GM23338 (cell line): Measurements from ENCODE around the gene ANKS1B. TPM values are rescaled to one million over a fixed set of nuclear protein-coding genes. Genes with fewer than 3 reads are reported as not detected.
A peak's percentile ranks its signal among the peaks of the same experiment; 100 is the strongest.

Experiments
- ATAC-seq: fragments of 200-7000 bp; cut with Tn5 transposase; 3 replicates; pipeline ENCODE4 v1.9.1; 2020
- DNase-seq: peaks from one replicate; pipeline ENCODE4 v3.0.0-alpha.2; 2015; ENCODE audit warnings: low spot score
- H2AFZ ChIP-seq: fragments of 200-600 bp; sonication (generic); 2 replicates; pipeline ENCODE4 v1.8.0; 2016; ENCODE audit warnings: antibody characterized with exemption, mild to moderate bottlenecking, moderate library complexity
- H3F3A ChIP-seq: fragments of 200-600 bp; sonication (generic); replicated peaks from 2 replicates; pipeline ENCODE4 v1.8.0; 2017; ENCODE audit warnings: antibody characterized with exemption, mixed run types, low read depth
- H3K27ac ChIP-seq: fragments of 200-600 bp; sonication (generic); 2 replicates; pipeline ENCODE4 v1.6.1; 2016; ENCODE audit warnings: low read depth
- H3K27me3 ChIP-seq: fragments of 200-600 bp; sonication (generic); 2 replicates; pipeline ENCODE4 v1.8.0; 2016; ENCODE audit warnings: mild to moderate bottlenecking, mixed run types, moderate library complexity; ENCODE audit not compliant: insufficient read depth
- H3K36me3 ChIP-seq: fragments of 200-600 bp; sonication (generic); 2 replicates; pipeline ENCODE4 v1.8.0; 2016; ENCODE audit warnings: mild to moderate bottlenecking; ENCODE audit not compliant: insufficient read depth
- H3K4me1 ChIP-seq: fragments of 200-600 bp; sonication (generic); 2 replicates; pipeline ENCODE4 v1.8.0; 2016; ENCODE audit warnings: mild to moderate bottlenecking, moderate library complexity; ENCODE audit not compliant: insufficient read depth
- H3K4me2 ChIP-seq: fragments of 200-600 bp; sonication (generic); 2 replicates; pipeline ENCODE4 v1.7.1; 2017; ENCODE audit warnings: mixed run types
- H3K4me3 ChIP-seq: fragments of 200-600 bp; sonication (generic); 2 replicates; pipeline ENCODE4 v1.6.1; 2016; ENCODE audit warnings: mixed run types
- H3K79me2 ChIP-seq: fragments of 200-600 bp; sonication (generic); replicated peaks from 2 replicates; pipeline ENCODE4 v1.8.0; 2017; ENCODE audit warnings: mild to moderate bottlenecking; ENCODE audit not compliant: insufficient read depth
- H3K9me2 ChIP-seq: fragments of 200-600 bp; sonication (generic); 2 replicates; pipeline ENCODE4 v1.8.0; 2017; ENCODE audit not compliant: insufficient read depth
- H4K20me1 ChIP-seq: fragments of 200-600 bp; sonication (generic); replicated peaks from 2 replicates; pipeline ENCODE4 v1.8.0; 2017; ENCODE audit warnings: mild to moderate bottlenecking; ENCODE audit not compliant: insufficient read depth
- H3K27ac Mint-ChIP-seq: 2 replicates; pipeline ENCODE4 v1.8.0; 2020; ENCODE audit warnings: inconsistent platforms, mild to moderate bottlenecking, moderate library complexity, mixed read lengths
- H3K27me3 Mint-ChIP-seq: 3 replicates; pipeline ENCODE4 v1.8.0; 2022; ENCODE audit warnings: low read depth, mild to moderate bottlenecking, moderate library complexity, mixed read lengths, inconsistent platforms; ENCODE audit not compliant: insufficient read depth, poor library complexity
- H3K36me3 Mint-ChIP-seq: 3 replicates; pipeline ENCODE4 v1.8.0; 2021; ENCODE audit warnings: low read depth, mild to moderate bottlenecking, inconsistent platforms, moderate library complexity, mixed read lengths
- H3K4me1 Mint-ChIP-seq: 3 replicates; pipeline ENCODE4 v1.8.0; 2020; ENCODE audit warnings: mild to moderate bottlenecking, inconsistent platforms, mixed read lengths
- H3K4me3 Mint-ChIP-seq: 3 replicates; pipeline ENCODE4 v1.8.0; 2021; ENCODE audit warnings: moderate library complexity, mild to moderate bottlenecking, inconsistent platforms, mixed read lengths
- H3K9me3 Mint-ChIP-seq: 3 replicates; pipeline ENCODE4 v1.8.0; 2020; ENCODE audit warnings: moderate library complexity, mild to moderate bottlenecking, inconsistent platforms, mixed read lengths
- JUNB ChIP-seq: IDR thresholded peaks from one replicate; pipeline ENCODE4 v1.6.1; 2016; ENCODE audit warnings: antibody characterized with exemption; ENCODE audit not compliant: unreplicated experiment
- POLR2AphosphoS5 ChIP-seq: IDR thresholded peaks from 2 replicates; pipeline ENCODE4 v1.6.1; 2016; ENCODE audit warnings: antibody characterized with exemption, low read depth
- polyA plus RNA-seq: library from polyadenylated mRNA; unstranded; fragments of >200 nt; fragmentation: Nextera tagmentation; extraction: Ambion mirVana; gene quantifications from 2 replicates; pipeline ENCODE4 v1.2.1, GENCODE V29; 2016
- total RNA-seq: library from RNA; depleted of rRNA; stranded (reverse); fragments of >200 nt; shearing (Covaris generic); gene quantifications from 2 replicates; pipeline ENCODE4 v1.2.3, GENCODE V29; 2014
- TF ChIP-seq, protein P1 (sequence below), 2 experiments: fragments of 200-600 bp in 1 of 2; sonication (generic) in 1 of 2; conservative IDR thresholded peaks; 2 replicates each; pipeline versions ENCODE4 v1.5.1 to v1.6.1; 2016 to 2017; ENCODE audit warnings: antibody characterized with exemption in 2 of 2, low read depth in 2 of 2, mild to moderate bottlenecking in 2 of 2, moderate library complexity in 1 of 2
- TF ChIP-seq, protein P2 (sequence below): IDR thresholded peaks from 2 replicates; pipeline ENCODE4 v1.6.1; 2016; ENCODE audit warnings: antibody characterized with exemption
- TF ChIP-seq, protein P3 (sequence below): fragments of 250-450 bp; sonication (Bioruptor Pico); IDR thresholded peaks from 2 replicates; pipeline ENCODE4 v1.5.0; 2020; ENCODE audit warnings: mild to moderate bottlenecking, moderate library complexity

Gene ANKS1B
- total and polyA plus RNA-seq, 2 experiments from 2014 or later: 4.3 to 5.8 TPM

DNA sequence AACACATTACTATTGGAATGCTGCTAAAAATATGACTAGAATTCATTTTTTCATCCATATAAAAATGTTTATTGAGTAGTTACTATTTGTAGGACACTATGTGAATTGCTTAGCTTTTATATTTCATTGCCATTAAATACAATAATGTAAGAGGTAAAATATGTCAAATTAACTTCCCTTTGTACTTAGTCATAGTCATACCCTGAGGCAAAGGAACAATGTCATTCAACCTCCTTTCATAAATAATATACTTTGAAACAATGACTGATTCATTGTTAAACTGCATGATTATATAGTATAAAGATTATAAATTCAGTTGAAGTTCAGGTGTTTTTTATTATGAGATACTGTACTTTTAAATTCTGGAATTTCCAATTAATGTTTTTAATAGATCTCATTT is 232.0 kb downstream of the ANKS1B start:
- TF ChIP-seq POLR2AphosphoS5 (no peak), JUNB (no peak)
- Histone ChIP-seq H3K4me1 (no peaks in the 10 kb centered on the region), H3K4me3 (no peak overlapping the region), H4K20me1 (no peaks in the 10 kb centered on the region), H3F3A (no peaks in the 10 kb centered on the region), H3K4me2 (no peak overlapping the region), H3K79me2 (no peaks in the 10 kb centered on the region), H3K9me2 (no peaks in the 10 kb centered on the region), H2AFZ (no peak overlapping the region), H3K27ac (no peak overlapping the region), H3K36me3 (no peaks in the 10 kb centered on the region), H3K27me3 (no peaks in the 10 kb centered on the region)
- Mint-ChIP-seq H3K9me3 (no peaks in the 10 kb centered on the region), H3K27ac (no peak overlapping the region), H3K4me1 (no peaks in the 10 kb centered on the region), H3K27me3 (peaks cover 2% of the 10 kb centered on the region), H3K4me3 (no peak overlapping the region), H3K36me3 (no peaks in the 10 kb centered on the region)
- DNase-seq (no peak), ATAC-seq (no peak)

DNA sequence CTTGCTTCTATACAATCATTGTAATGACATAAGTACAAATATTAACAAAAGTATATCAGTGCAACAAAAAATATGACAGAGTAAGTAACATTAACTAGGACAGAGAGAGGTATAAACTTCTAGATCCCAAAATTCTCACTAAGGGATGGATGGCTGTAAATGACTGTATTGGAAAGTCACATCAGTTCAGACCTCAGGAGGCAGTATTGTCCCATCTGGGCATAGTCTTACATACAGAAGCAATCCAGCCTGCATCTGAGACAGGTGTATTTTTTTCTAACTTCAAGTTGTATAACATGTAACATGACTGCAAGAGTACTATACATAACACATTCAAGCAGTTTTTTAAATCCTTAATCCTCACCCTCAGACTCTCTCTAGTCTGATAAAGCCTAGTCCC is 238.2 kb downstream of the ANKS1B start:
- Histone ChIP-seq H3K4me3 (no peak overlapping the region), H3K4me1 (no peaks in the 10 kb centered on the region), H4K20me1 (no peaks in the 10 kb centered on the region), H3K27me3 (no peaks in the 10 kb centered on the region), H3K9me2 (no peaks in the 10 kb centered on the region), H3K36me3 (no peaks in the 10 kb centered on the region), H3K4me2 (no peak overlapping the region), H2AFZ (no peak overlapping the region), H3F3A (no peaks in the 10 kb centered on the region), H3K27ac (no peak overlapping the region), H3K79me2 (no peaks in the 10 kb centered on the region)
- no peaks in the 10 kb centered on the region for H3K4me1 Mint-ChIP-seq
- ATAC-seq: peak; percentile 64
- TF ChIP-seq, protein P1, sequence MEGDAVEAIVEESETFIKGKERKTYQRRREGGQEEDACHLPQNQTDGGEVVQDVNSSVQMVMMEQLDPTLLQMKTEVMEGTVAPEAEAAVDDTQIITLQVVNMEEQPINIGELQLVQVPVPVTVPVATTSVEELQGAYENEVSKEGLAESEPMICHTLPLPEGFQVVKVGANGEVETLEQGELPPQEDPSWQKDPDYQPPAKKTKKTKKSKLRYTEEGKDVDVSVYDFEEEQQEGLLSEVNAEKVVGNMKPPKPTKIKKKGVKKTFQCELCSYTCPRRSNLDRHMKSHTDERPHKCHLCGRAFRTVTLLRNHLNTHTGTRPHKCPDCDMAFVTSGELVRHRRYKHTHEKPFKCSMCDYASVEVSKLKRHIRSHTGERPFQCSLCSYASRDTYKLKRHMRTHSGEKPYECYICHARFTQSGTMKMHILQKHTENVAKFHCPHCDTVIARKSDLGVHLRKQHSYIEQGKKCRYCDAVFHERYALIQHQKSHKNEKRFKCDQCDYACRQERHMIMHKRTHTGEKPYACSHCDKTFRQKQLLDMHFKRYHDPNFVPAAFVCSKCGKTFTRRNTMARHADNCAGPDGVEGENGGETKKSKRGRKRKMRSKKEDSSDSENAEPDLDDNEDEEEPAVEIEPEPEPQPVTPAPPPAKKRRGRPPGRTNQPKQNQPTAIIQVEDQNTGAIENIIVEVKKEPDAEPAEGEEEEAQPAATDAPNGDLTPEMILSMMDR (conservative IDR thresholded peaks at IDR 0.05; ENCODE audit: low read depth in 2 of 2): peak; percentile 40 to 58
- TF ChIP-seq, protein P2, sequence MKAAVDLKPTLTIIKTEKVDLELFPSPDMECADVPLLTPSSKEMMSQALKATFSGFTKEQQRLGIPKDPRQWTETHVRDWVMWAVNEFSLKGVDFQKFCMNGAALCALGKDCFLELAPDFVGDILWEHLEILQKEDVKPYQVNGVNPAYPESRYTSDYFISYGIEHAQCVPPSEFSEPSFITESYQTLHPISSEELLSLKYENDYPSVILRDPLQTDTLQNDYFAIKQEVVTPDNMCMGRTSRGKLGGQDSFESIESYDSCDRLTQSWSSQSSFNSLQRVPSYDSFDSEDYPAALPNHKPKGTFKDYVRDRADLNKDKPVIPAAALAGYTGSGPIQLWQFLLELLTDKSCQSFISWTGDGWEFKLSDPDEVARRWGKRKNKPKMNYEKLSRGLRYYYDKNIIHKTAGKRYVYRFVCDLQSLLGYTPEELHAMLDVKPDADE: no peak
- TF ChIP-seq, protein P3, sequence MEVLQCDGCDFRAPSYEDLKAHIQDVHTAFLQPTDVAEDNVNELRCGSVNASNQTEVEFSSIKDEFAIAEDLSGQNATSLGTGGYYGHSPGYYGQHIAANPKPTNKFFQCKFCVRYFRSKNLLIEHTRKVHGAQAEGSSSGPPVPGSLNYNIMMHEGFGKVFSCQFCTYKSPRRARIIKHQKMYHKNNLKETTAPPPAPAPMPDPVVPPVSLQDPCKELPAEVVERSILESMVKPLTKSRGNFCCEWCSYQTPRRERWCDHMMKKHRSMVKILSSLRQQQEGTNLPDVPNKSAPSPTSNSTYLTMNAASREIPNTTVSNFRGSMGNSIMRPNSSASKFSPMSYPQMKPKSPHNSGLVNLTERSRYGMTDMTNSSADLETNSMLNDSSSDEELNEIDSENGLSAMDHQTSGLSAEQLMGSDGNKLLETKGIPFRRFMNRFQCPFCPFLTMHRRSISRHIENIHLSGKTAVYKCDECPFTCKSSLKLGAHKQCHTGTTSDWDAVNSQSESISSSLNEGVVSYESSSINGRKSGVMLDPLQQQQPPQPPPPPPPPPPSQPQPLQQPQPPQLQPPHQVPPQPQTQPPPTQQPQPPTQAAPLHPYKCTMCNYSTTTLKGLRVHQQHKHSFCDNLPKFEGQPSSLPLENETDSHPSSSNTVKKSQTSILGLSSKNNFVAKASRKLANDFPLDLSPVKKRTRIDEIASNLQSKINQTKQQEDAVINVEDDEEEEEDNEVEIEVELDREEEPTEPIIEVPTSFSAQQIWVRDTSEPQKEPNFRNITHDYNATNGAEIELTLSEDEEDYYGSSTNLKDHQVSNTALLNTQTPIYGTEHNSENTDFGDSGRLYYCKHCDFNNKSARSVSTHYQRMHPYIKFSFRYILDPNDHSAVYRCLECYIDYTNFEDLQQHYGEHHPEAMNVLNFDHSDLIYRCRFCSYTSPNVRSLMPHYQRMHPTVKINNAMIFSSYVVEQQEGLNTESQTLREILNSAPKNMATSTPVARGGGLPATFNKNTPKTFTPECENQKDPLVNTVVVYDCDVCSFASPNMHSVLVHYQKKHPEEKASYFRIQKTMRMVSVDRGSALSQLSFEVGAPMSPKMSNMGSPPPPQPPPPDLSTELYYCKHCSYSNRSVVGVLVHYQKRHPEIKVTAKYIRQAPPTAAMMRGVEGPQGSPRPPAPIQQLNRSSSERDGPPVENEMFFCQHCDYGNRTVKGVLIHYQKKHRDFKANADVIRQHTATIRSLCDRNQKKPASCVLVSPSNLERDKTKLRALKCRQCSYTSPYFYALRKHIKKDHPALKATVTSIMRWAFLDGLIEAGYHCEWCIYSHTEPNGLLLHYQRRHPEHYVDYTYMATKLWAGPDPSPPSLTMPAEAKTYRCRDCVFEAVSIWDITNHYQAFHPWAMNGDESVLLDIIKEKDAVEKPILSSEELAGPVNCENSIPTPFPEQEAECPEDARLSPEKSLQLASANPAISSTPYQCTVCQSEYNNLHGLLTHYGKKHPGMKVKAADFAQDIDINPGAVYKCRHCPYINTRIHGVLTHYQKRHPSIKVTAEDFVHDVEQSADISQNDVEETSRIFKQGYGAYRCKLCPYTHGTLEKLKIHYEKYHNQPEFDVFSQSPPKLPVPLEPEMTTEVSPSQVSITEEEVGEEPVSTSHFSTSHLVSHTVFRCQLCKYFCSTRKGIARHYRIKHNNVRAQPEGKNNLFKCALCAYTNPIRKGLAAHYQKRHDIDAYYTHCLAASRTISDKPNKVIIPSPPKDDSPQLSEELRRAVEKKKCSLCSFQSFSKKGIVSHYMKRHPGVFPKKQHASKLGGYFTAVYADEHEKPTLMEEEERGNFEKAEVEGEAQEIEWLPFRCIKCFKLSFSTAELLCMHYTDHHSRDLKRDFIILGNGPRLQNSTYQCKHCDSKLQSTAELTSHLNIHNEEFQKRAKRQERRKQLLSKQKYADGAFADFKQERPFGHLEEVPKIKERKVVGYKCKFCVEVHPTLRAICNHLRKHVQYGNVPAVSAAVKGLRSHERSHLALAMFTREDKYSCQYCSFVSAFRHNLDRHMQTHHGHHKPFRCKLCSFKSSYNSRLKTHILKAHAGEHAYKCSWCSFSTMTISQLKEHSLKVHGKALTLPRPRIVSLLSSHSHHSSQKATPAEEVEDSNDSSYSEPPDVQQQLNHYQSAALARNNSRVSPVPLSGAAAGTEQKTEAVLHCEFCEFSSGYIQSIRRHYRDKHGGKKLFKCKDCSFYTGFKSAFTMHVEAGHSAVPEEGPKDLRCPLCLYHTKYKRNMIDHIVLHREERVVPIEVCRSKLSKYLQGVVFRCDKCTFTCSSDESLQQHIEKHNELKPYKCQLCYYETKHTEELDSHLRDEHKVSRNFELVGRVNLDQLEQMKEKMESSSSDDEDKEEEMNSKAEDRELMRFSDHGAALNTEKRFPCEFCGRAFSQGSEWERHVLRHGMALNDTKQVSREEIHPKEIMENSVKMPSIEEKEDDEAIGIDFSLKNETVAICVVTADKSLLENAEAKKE (CRISPR knock-in tag): no peak
- TF ChIP-seq JUNB: no peak
- peak; percentile 46 for DNase-seq
- no peaks in the 10 kb centered on the region for H3K9me3 Mint-ChIP-seq
- no peak overlapping the region for H3K27ac Mint-ChIP-seq
- H3K4me3 Mint-ChIP-seq: no peak overlapping the region
- H3K27me3 Mint-ChIP-seq: no peaks in the 10 kb centered on the region
- no peaks in the 10 kb centered on the region for H3K36me3 Mint-ChIP-seq
